GM10266 (cell line): ENCODE data around the gene SCN5A.
A peak's percentile ranks its signal among the peaks of the same experiment; 100 is the strongest.

ENCODE experiments used
- DNase-seq: peaks from one replicate; pipeline ENCODE4 v3.0.0; 2012; ENCODE audit errors: extremely low spot score
- CTCF ChIP-seq: IDR thresholded peaks from 2 replicates; pipeline ENCODE4 v1.5.1; 2012; ENCODE audit warnings: mild to moderate bottlenecking, low read depth; ENCODE audit not compliant: control insufficient read depth, insufficient read depth; ENCODE audit errors: missing control alignments

Gene SCN5A

GRCh38 chr3:38649500-38650247 is at the start of gene SCN5A:
SCN5A (minus strand) TSS chr3:38649687; CDS start chr3:38633307, 16,380 bp downstream.
- DNase-seq: peak; percentile 84
- TF ChIP-seq CTCF: no peak

GRCh38 chr3:38698760-38699159 is 49.3 kb upstream of the SCN5A start:
- TF ChIP-seq CTCF: no peak
- DNase-seq: no peak

- DNase-seq: no peak
- TF ChIP-seq CTCF: no peak
Measured at GRCh38 chr3:38698061-38698460, 48.6 kb upstream of the SCN5A start.

- TF ChIP-seq CTCF: no peak
- DNase-seq: no peak
Measured at GRCh38 chr3:38696034-38696433, 46.5 kb upstream of the SCN5A start.

- no peak for TF ChIP-seq CTCF
- no peak for DNase-seq
Measured at GRCh38 chr3:38690185-38690584, 40.7 kb upstream of the SCN5A start.

GRCh38 chr3:38689774-38690173 is 40.3 kb upstream of the SCN5A start:
- no peak for DNase-seq
- no peak for TF ChIP-seq CTCF

GRCh38 chr3:38689346-38689745 is 39.9 kb upstream of the SCN5A start:
- TF ChIP-seq CTCF: no peak
- no peak for DNase-seq
